Fibroblast of the conjunctiva (primary cell): ENCODE measurements around the gene ZNF705A.
"Not testable (repeated sequence)": the region's sequence is repeated elsewhere in the genome, so short reads cannot be mapped to it uniquely, and the experiment has no call there.

Experiments used
- DNase-seq: peaks from one replicate; pipeline ENCODE4 v3.0.0-alpha.2; 2010; ENCODE audit warnings: low read depth

Gene ZNF705A

DNA sequence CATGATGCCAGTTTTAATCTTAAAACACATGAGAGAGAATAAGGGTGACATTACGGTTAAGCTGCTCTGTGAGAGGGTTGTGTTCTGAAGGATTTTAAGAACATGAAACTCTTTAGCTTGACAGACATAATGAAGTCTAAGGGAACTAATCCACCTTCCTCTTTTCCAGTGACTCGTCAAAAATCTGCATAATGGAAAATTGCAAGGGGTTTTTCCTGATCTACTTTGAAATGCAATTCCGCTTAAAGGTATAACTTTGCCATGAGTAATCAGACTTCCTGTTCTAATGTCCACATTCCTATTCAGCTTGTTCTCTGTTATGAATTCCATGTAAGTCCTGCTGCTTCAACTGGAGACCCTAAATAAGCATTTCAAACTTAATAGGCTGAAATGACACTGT is at the start of gene ZNF705A:
TSS of gene ZNF705A (plus strand) at position 171 of the 400 bp plus-strand sequence. CDS start 15,611 bp downstream, outside the sequence.
- DNase-seq: peak; percentile 13

- peak; percentile 69 for DNase-seq
Observed at GRCh38 chr12:8108808-8109398, 47.9 kb upstream of the ZNF705A start.

DNA sequence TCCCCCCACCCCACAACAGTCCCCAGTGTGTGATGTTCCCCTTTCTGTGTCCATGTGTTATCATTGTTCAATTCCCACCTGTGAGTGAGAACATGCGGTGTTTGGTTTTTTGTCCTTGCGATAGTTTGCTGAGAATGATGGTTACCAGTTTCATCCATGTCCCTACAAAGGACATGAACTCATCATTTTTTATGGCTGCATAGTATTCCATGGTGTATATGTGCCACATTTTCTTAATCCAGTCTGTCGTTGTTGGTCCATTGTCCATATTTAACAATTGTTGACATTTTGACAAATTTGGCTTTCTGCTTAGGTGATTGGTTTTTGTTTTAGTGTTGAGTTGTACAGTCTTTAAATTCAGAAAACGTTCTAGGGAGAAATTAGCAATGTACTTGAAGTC is 43.7 kb upstream of the ZNF705A start:
- DNase-seq: not testable (repeated sequence)

GRCh38 chr12:8120072-8120713 is 36.6 kb upstream of the ZNF705A start:
- no peak for DNase-seq

DNA sequence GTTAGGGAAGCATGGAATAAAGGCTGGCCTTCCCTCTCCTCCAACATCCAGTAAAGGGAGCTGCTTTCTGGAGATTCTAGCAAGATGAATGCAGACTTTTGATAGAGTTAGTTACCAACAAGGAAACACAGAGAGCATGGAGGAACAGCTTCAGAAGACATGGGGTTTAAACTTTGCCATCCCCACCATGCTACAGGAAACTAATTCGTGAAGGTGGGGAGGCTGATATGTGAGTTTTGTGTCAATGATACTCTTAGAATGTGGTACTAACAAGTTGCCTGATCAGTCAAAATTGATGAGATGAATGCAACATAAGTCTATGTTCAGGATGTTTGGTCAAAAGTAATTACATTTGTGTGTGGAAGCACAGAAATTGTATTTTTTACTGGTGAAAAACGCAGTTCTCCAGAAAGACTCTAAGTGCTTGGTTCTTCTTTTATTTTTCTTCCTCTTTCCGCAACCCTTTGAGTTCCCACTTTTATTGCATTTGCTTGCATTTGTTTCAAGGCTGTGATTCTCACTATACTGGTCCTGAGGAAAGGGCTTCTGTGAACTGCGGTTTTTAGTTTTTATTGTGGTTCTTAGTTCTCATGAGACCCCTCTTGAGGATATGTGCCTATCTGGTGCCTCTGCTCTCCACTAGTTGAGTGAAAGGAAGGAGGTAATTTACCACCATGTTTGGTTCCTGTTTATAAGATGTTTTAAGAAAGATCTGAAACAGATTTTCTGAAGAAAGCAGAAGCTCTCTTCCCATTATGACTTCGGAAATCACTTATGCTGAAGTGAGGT is 33.5 kb upstream of the ZNF705A start, which contains the start of gene CLEC4A:
TSS of gene CLEC4A (plus strand) at position 494 of the 789 bp plus-strand sequence. CDS start at position 756, 262 bp downstream.
- no peak for DNase-seq

- DNase-seq: no peak
Observed at GRCh38 chr12:8127138-8127537, 29.7 kb upstream of the ZNF705A start.

- DNase-seq: not testable (repeated sequence)
Observed at GRCh38 chr12:8133636-8134397, 23.0 kb upstream of the ZNF705A start.

DNA sequence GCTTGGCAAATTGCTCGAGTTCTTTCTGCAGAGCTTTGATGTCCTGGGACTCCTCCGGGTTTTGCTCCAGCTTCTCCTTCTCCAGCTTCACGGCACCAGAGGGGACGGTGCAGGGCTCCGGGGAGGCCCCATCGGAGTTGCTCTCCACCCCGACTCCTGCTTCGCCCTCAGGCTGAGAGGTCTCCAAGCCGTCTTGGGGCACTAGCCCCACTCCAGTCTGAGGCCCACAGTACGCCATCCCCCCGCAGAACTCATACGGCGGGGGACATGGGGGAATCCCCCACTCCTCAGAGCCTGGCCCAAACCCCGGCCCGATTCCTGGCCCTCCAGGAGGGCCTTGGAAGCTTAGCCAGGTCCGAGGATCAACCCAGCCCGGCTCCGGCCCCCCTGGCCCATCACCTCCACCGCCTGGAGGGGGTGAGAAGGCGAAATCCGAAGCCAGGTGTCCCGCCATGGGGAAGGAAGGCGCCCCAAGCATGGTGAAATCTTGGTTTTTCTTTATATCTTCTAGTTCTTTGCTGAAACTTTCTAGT is 22.4 kb upstream of the ZNF705A start:
- DNase-seq: not testable (repeated sequence)

DNA sequence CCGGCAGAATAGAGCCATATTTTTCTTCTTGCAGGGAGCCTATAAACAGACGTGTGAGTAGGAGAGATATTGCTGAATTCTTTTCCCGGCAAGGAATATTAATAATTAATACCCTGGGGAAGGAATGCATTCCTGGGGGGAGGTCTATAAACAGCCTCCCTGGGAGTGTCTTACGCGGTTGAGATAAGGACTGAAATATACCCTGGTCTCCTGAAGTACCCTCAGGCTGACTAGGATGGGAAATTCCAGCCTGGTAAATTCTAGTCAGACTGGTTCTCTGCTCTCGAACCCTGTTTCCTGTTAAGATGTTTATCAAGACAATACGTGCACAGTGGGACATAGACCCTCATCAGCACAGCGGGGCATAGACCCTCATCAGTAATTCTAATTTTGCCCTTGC is 15.2 kb upstream of the ZNF705A start:
- DNase-seq: not testable (repeated sequence)

GRCh38 chr12:8143261-8143660 is 13.6 kb upstream of the ZNF705A start:
- no peak for DNase-seq

DNA sequence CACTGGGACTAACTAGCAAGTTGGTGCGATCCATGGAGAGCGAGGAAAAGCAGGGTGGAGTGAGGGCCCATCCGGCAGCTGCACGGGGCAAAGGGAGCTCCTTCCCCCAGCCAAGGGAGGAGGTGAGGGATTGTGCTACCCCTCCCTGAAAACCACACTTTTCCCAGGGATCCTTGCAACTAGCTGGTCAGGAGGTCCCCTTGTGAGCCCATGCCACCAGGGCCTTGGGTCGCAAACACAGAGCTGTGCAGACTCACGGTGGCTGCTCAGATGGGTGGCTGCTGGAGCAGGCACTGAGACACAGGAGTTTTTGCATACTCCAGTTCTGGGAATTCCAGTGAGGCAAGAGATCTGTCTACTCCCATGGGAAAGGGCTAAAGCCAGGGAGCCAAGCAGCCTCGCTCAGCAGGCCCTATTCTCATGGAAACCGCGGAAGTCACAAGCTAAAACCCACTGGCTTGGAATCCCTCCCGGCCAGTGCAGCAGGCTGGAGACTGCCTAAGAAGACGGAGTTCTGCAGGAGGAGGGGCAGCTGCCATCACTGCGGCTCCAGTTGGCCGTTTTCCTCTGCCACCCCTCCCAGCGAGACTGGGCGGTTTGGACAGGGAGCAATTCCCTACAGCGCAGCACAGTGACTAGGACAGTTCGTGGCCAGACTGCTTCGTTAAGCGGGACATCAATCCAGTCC is 10.9 kb upstream of the ZNF705A start:
- DNase-seq: peak; percentile 24

DNA sequence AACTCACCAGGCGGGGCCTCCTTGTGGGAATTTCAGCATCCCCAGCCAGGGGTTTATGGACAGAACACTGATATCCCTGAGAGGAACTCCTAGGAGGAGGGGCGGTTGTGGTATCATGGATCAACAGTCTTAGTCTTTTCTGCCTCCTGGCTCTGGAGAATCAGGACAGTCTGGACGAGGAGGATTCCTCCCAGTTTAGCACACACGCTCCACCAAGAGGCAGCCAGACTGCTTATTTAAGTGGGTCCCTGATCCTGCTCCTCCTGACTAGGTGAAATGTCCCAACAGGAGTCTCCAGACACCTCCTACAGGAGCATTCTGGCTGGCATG is 10.4 kb upstream of the ZNF705A start:
- no peak for DNase-seq

DNA sequence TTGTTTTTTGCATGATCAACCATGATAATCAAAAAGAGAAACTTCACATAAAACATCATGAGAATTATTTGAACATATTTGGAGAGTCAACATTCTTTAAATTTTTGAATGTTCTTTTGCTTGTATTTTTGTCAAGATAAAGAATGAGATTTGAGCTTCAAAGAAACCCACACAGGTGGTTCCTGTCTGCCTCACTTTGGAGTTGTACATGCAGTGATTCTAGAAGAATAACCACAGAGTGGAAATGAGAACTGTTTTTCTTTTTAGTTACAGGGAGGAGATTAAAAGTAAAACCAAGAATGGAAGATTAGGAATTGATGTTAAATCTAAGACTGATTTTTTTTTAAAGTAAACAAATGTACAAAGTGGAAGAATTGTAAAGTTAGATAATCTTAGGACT is 2.3 kb upstream of the ZNF705A start:
- DNase-seq: no peak

- DNase-seq: no peak
Observed at GRCh38 chr12:8156416-8156815, 399 bp upstream of the ZNF705A start.

GRCh38 chr12:8157484-8158198 is 826 bp downstream of the ZNF705A start:
- DNase-seq: no peak

GRCh38 chr12:8172911-8173310 is 16.1 kb downstream of the ZNF705A start:
- not testable (repeated sequence) for DNase-seq

DNA sequence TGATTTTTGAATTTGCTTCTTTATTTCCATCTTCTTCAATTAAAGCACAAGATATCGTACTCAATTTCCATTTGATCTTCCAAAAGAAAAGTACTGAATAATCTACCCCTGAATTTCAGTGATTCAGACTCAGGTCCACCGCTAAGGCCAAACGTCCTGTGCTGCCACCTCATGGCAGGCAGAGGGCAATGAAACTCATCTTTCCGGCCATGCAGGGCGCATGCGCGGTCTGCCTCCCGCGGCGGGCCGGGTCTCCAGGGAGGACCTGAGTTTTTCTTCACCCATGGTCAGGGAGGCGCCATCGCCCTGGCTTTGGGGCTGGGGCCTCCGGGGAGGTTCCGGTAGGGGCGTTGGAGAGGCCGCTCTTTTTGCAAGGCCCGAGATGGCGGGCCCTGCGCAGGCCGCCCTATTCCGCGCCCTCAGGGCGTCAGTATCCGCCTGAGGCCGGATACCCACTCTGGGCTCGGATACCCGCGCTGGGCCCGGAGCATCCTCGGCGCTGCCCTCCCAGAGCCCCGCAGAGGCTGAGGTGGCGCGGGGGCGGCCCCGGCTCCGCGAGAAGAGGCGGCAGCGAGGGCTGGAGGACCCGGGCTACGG is 23.3 kb downstream of the ZNF705A start:
- DNase-seq: peak; percentile 8

GRCh38 chr12:8181271-8181670 is 24.5 kb downstream of the ZNF705A start:
- not testable (repeated sequence) for DNase-seq

GRCh38 chr12:8182923-8183322 is 26.1 kb downstream of the ZNF705A start:
- not testable (repeated sequence) for DNase-seq

- not testable (repeated sequence) for DNase-seq
Observed at GRCh38 chr12:8183346-8183745, 26.5 kb downstream of the ZNF705A start.
